ENCODE results near the gene TUBGCP6.

Gene TUBGCP6

DNA sequence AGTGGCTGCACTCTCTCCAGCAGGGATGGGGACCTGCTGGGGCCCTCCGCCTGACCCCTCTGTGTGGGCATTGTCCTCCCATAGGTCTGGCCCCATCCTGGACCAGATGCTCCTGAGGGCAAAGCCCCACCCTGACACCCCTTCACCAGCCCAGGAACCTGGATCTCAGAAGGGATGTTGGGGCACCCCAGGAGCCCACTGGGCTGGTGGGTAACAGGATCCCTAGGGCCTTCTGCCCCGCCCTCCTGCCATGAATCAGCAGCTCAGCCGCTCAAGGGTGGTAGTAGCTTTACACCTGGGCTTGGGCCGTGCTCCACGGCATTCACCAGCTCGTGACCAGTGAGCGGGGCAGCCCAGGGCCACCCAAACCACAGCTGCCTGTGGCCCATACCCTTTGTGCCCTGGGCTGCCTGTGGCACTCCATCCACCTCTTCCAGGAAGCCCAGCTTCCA, 17.7 kb upstream of the TUBGCP6 start:
- no peak overlapping the region; the same call in 1 of the 2 replicates for H3K4me3 ChIP-seq (ENCODE audit: low read depth, low read length)
- POLR2A ChIA-PET: interaction anchor here (2.6 to 2.8 kb wide), 2 partner anchors 11 to 44 kb away, joined by 11 to 16 read pairs; partner anchors contain the start of gene HDAC10
- no peak for DNase-seq (ENCODE audit: low read depth, low spot score)
- CTCF ChIA-PET: interaction anchor here (0.8 to 2.5 kb wide), 8 partner anchors 12 to 79 kb away, joined by 3 to 18 read pairs (median 4); partner anchors contain the start of genes DENND6B and HDAC10
- TF ChIP-seq, protein P1, sequence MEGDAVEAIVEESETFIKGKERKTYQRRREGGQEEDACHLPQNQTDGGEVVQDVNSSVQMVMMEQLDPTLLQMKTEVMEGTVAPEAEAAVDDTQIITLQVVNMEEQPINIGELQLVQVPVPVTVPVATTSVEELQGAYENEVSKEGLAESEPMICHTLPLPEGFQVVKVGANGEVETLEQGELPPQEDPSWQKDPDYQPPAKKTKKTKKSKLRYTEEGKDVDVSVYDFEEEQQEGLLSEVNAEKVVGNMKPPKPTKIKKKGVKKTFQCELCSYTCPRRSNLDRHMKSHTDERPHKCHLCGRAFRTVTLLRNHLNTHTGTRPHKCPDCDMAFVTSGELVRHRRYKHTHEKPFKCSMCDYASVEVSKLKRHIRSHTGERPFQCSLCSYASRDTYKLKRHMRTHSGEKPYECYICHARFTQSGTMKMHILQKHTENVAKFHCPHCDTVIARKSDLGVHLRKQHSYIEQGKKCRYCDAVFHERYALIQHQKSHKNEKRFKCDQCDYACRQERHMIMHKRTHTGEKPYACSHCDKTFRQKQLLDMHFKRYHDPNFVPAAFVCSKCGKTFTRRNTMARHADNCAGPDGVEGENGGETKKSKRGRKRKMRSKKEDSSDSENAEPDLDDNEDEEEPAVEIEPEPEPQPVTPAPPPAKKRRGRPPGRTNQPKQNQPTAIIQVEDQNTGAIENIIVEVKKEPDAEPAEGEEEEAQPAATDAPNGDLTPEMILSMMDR (IDR thresholded peaks at IDR 0.05; ENCODE audit: insufficient read depth, low read length, missing control alignments): no peak

DNA sequence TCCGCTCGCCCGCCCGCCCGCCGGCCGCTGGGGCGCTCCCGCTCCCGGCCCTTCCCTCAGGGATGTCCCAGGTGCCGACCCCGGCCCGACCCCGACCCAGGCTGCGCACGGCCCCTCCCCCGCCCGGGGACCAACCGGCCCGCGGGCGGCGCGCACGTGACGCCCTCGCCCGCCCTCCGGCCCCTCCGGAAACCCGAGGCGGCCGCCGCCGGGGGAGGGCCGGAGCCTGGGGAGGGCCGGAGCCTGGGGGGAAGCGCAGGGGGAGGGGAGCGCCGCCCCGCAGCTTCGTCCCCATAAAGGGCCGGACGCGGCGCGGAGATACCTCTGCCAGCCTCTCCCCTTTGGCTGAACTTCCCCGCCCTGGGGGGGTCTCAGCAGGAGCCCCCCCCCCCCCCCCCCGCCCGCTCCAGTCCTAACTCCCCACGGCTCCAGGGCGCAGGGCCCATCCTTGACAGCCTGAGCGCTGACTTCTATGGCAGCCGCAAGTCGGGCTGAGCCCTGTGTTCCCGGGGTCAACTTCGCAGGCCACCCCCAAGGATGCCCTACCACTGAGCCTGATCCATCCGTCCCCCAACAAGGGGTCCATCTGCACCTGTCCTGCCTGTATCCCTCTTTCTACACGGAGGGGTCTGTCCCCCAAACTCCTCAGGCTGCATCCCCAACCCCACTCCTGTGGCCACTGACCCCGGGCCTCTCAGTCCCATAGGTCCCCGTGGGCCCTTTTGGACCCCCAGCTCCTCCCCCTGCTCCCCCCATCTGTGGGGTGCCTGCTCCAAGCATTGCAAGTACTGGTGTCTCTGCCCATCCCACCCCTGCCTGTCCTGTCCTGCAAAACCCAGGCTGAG, 17.0 kb upstream of the TUBGCP6 start, which contains the start of gene MAPK12:
Gene MAPK12, minus strand, starts transcription at position 69 of the 845 bp plus-strand sequence. CDS start 174 bp downstream, outside the sequence.
- H3K4me3 ChIP-seq (ENCODE audit: low read depth, low read length): peak within 1 kb of the TSS; percentile 70

DNA sequence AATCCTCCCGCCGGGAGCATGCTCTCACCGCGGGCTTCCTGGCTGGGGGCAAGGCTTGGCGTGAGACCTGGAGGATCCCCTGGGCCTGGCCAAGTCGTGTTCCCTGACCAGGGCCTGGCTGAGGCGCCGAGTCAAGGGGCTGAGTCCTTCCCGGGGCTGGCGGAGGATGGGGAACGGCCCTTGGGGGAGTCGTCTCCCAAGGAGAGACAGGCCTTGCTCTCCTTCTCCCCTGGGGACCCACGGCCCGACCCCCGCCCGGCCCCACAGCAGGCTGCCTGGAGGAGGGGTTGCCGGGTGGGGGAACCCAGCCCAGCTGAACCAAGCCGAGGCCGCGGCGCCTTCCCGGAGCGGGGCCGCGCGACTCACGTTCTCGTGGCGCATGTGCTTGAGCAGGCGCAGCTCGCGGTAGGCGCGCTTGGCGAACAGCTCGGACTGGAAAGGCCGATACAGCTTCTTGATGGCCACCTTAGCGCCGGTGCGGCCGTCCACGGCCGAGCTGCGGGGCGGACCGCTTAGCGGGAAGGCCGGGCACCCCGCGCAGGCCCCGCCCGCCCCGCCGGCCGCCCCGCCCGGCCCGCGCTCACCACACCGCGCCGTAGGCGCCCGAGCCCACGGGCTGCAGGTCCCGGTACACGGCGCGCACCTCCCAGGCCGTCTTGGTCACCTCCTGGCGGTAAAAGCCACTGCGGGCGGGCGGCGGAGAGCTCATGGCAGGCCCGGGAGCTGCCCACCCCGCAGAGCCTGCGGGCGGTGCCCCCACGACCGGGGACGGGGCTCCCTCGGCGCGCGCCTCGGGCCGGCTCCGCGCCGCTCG, 16.2 kb upstream of the TUBGCP6 start:
- POLR2A ChIA-PET: interaction anchor here (1.0 to 2.8 kb wide), 5 partner anchors 8 to 81 kb away, joined by 4 to 16 read pairs (median 7); partner anchors contain the start of gene HDAC10
- CTCF ChIA-PET: interaction anchor here (0.7 to 3.8 kb wide), 7 partner anchors 8 to 80 kb away, joined by 3 to 22 read pairs (median 5); partner anchors contain the start of genes DENND6B and HDAC10
- TF ChIP-seq, protein P1 (IDR thresholded peaks at IDR 0.05; ENCODE audit: insufficient read depth, low read length, missing control alignments): no peak
- DNase-seq (ENCODE audit: low read depth, low spot score): no peak
- peak overlapping the region; percentile 70 for H3K4me3 ChIP-seq (ENCODE audit: low read depth, low read length)

More for the DNA sequence above, 17.0 kb upstream of the TUBGCP6 start, which contains the start of gene MAPK12:
- no peak for DNase-seq (ENCODE audit: low read depth, low spot score)
- TF ChIP-seq, protein P1 (IDR thresholded peaks at IDR 0.05; ENCODE audit: insufficient read depth, low read length, missing control alignments): no peak
- ChIA-PET POLR2A (interaction anchor here (1.0 to 2.8 kb wide), 3 partner anchors 9 to 44 kb away, joined by 4 to 16 read pairs (median 11); partner anchors contain the start of gene HDAC10), CTCF (interaction anchor here (0.8 to 3.8 kb wide), 9 partner anchors 9 to 80 kb away, joined by 3 to 22 read pairs (median 5); partner anchors contain the start of genes DENND6B and HDAC10)

- ChIA-PET POLR2A (interaction anchor here (1.0 to 2.8 kb wide), 5 partner anchors 8 to 82 kb away, joined by 4 to 16 read pairs (median 7); partner anchors contain the start of gene HDAC10), CTCF (interaction anchor here (0.7 to 3.8 kb wide), 7 partner anchors 8 to 81 kb away, joined by 3 to 22 read pairs (median 3); partner anchors contain the start of genes DENND6B and HDAC10)
- H3K4me3 ChIP-seq (ENCODE audit: low read depth, low read length): peak overlapping the region; percentile 70
- no peak for DNase-seq (ENCODE audit: low read depth, low spot score)
- TF ChIP-seq, protein P1 (IDR thresholded peaks at IDR 0.05; ENCODE audit: insufficient read depth, low read length, missing control alignments): no peak
Observed at GRCh38 chr22:50260434-50260800, 15.6 kb upstream of the TUBGCP6 start.

- H3K4me3 ChIP-seq (ENCODE audit: low read depth, low read length): no peak overlapping the region
- POLR2A ChIA-PET: interaction anchor here (2.8 kb wide), 1 partner anchor 8 kb away, joined by 16 read pairs; the partner anchor contains the start of gene HDAC10
- no peak for DNase-seq (ENCODE audit: low read depth, low spot score)
- CTCF ChIA-PET: interaction anchor here (1.1 to 3.8 kb wide), 4 partner anchors 9 to 82 kb away, joined by 3 to 22 read pairs (median 4); no protein-coding TSS in a partner anchor
- TF ChIP-seq, protein P1 (IDR thresholded peaks at IDR 0.05; ENCODE audit: insufficient read depth, low read length, missing control alignments): no peak
Observed at GRCh38 chr22:50259302-50259701, 14.5 kb upstream of the TUBGCP6 start.
